Pancreas (tissue), 10 donors: ENCODE measurements around the gene PRSS33. TPM values are rescaled to one million over a fixed set of nuclear protein-coding genes. Genes with fewer than 3 reads are reported as not detected.
A peak's percentile ranks its signal among the peaks of the same experiment; 100 is the strongest.

Experiments
- ATAC-seq, 4 donors: fragments of 200-7000 bp; cut with Tn5 transposase; one replicate each; pipeline versions ENCODE4 v1.8.0 to v1.9.1; 2020; ENCODE audit warnings: mild to moderate bottlenecking in 4 of 4, moderate library complexity in 4 of 4
- DNase-seq, 6 donors: peaks; one replicate each; pipeline ENCODE4 v3.0.0-alpha.2; 2020
- FAIRE-seq: peaks from 2 replicates; lab custom pipeline; 2012; peaks lifted over from hg19 to GRCh38; lab: Jason Lieb, UNC
- H3K27ac ChIP-seq, 4 donors: fragments of 200-600 bp; sonication (generic); 1 replicate in 3 of 4; 2 replicates in 1 of 4; pipeline versions ENCODE4 v1.5.0 to v1.8.0; 2020
- H3K27me3 ChIP-seq, 4 donors: fragments of 200-600 bp; one replicate each; pipeline ENCODE4 v1.8.0; 2021
- H3K36me3 ChIP-seq, 3 donors: fragments of 200-600 bp; sonication (generic) in 1 of 3; one replicate each; pipeline versions ENCODE4 v1.5.0 to v1.8.0; 2020 to 2021
- H3K4me1 ChIP-seq, 3 donors: fragments of 200-600 bp; one replicate each; pipeline ENCODE4 v1.8.0; 2021
- H3K4me3 ChIP-seq, 4 donors: fragments of 200-600 bp; sonication (generic) in 2 of 4; one replicate each; pipeline versions ENCODE4 v1.5.0 to v1.8.0; 2020 to 2021
- H3K9me3 ChIP-seq, 4 donors: fragments of 200-600 bp; one replicate each; pipeline ENCODE4 v1.8.0; 2021
- WGBS, 2 donors: extraction: QIAGEN DNeasy Blood & Tissue Kit; methylation state at CpG; one replicate each; pipeline ENCODE4 v1.1.7; 2013; 5-methylcytosine and 5-hydroxymethylcytosine counted together
- intact Hi-C, 3 donors: fragments of 100-400 bp; cut with DNase I; formaldehyde crosslinking; loops; one replicate each; pipeline versions ENCODE4 v1.11.1 to v1.14.2; 2022
- polyA plus RNA-seq, 2 donors: library from polyadenylated mRNA; stranded (reverse); fragments of 200-250 nt; gene quantifications; one replicate each; pipeline ENCODE4 v1.2.3, GENCODE V29; 2013
- total RNA-seq, 6 donors: library from RNA; stranded (reverse); fragmentation: NEBNext Ultra II Directional in 4 of 6; extraction: Animal tissue kit (Norgen Biotek cat#: 25700) in 4 of 6; gene quantifications; one replicate each; pipeline versions ENCODE4 v1.2.1 to v1.2.4, GENCODE V29; 2021 to 2023
- TF ChIP-seq, protein P1 (sequence below), 4 donors: fragments of 200-600 bp; sonication (generic) in 3 of 4; IDR thresholded peaks; one replicate each; pipeline versions ENCODE4 v1.5.0 to v1.8.0; 2021; ENCODE audit warnings: antibody characterized with exemption in 4 of 4
- donor health status: healthy with polysubstance abuse.
- donor health status: DM: no; HTN: no; CAD: no; lungs with moderate emphysema.
- donor health status: DM: no; HTN: no; CAD: no.
- donor health status: control.
- donor health status: control.
- donor health status: Bipolar disorder and iron deficiency.
- donor health status: DM: yes; HTN: yes; CAD: no.
- donor health status: DM: no; HTN: no; CAD: no.
- donor health status: DM: no; HTN: no; CAD: no.
- donor health status: DM: yes; HTN: yes; CAD: no.

PRSS33 gene
- total and polyA plus RNA-seq, 8 donors: 0.05 TPM; not detected in 7

DNA sequence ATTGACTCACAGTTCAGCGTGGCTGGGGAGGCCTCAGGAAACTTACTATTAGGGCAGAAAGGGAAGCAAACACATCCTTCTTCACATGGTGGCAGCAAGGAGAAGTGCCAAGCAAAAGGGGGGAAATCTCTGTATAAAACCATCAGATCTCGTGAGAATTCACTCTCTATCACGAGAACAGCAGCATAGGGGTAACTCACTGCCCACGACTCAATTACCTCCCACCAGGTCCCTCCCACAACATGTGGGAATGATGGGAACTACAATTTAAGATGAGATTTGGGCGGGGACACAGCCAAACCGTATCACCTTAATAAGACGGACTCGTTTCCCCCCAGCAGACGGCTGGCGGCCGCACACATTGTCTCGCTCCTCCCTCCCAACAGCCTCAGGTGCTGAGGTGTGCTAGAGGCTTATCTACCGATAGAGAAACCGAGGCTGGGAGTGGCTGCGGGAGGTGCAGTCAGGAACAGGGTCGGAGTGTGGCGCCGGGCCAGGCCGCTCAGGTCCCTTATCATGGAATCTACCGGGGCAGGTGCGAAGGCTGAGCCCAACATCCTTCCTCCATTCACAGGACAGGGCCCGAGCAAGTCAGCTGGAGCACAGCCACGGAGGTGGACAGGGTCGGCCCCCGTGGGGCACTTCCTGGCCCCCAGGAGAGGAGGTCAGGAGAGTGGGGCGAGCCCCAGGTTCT, 37.8 kb upstream of the PRSS33 start:
- Histone ChIP-seq H3K4me1 (no peaks in the 10 kb centered on the region), H3K27me3 (no peaks in the 10 kb centered on the region), H3K9me3 (no peaks in the 10 kb centered on the region), H3K36me3 (no peaks in the 10 kb centered on the region), H3K4me3 (no peak overlapping the region), H3K27ac (no peak overlapping the region)
- intact Hi-C loops: no loop called here
- FAIRE-seq: no peak
- WGBS, 2 donors: 59 to 67% methylated on average over 26 of the region's 26 CpGs
- TF ChIP-seq, protein P1, sequence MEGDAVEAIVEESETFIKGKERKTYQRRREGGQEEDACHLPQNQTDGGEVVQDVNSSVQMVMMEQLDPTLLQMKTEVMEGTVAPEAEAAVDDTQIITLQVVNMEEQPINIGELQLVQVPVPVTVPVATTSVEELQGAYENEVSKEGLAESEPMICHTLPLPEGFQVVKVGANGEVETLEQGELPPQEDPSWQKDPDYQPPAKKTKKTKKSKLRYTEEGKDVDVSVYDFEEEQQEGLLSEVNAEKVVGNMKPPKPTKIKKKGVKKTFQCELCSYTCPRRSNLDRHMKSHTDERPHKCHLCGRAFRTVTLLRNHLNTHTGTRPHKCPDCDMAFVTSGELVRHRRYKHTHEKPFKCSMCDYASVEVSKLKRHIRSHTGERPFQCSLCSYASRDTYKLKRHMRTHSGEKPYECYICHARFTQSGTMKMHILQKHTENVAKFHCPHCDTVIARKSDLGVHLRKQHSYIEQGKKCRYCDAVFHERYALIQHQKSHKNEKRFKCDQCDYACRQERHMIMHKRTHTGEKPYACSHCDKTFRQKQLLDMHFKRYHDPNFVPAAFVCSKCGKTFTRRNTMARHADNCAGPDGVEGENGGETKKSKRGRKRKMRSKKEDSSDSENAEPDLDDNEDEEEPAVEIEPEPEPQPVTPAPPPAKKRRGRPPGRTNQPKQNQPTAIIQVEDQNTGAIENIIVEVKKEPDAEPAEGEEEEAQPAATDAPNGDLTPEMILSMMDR (IDR thresholded peaks at IDR 0.05): no peak
- DNase-seq: peak in 1 of 6 donors; percentile 41
- no peak for ATAC-seq

DNA sequence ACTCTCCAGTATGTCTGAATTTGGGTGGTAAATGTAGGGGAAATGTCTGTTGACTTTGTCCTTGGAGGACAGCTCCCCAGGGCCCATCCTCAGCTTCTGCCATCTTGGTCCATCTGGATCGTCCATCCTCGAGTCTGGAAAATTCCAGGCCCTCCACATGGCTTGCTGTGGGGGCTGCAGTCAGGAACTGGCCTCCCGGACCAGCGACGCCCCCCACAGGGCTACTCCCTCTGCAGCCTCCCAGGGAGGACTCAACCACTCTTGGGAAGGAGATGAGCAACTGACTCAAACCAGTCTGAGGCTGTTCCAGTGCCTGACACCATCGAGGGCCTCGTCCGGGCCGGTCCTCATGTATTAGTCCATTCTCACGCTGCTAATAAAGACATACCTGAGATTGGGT, 37.3 kb upstream of the PRSS33 start:
- Histone ChIP-seq H3K4me1 (no peaks in the 10 kb centered on the region), H3K27me3 (no peaks in the 10 kb centered on the region), H3K36me3 (no peaks in the 10 kb centered on the region), H3K4me3 (no peak overlapping the region), H3K27ac (no peak overlapping the region), H3K9me3 (no peaks in the 10 kb centered on the region)
- FAIRE-seq (no peak), ATAC-seq (no peak), DNase-seq (peak in 1 of 6 donors; percentile 24)
- WGBS, 2 donors: 69 to 80% methylated on average over 10 of the region's 10 CpGs
- intact Hi-C loops: no loop called here
- TF ChIP-seq, protein P1 (IDR thresholded peaks at IDR 0.05): no peak

DNA sequence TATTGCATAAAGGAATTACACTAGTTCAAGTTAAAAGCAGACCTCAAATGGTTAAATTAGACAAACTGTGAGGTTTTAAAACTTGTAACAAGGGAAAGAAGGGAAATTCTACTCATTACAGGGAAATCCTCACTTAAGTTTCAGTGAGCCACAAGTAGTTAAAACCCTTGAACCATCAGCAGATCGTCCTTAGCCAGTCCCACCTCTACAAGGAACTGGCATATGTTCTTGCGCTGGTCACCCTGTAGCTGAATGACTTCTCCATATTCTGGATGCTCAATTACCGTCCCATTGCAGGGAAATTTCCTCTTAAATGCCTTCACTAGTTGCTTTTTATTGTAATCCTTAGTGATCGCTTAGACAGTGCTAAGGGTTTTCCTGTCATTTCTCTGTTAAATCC, 35.1 kb upstream of the PRSS33 start:
- intact Hi-C loops: no loop called here
- no peak overlapping the region for H3K27ac ChIP-seq
- DNase-seq: no peak
- no peaks in the 10 kb centered on the region for H3K27me3 ChIP-seq
- no peak for ATAC-seq
- FAIRE-seq: no peak
- TF ChIP-seq, protein P1 (IDR thresholded peaks at IDR 0.05): no peak
- H3K9me3 ChIP-seq: no peaks in the 10 kb centered on the region
- WGBS, 2 donors: 54 to 58% methylated on average over 4 of the region's 4 CpGs
- no peak overlapping the region for H3K4me3 ChIP-seq
- H3K36me3 ChIP-seq: no peaks in the 10 kb centered on the region
- H3K4me1 ChIP-seq: no peaks in the 10 kb centered on the region

DNA sequence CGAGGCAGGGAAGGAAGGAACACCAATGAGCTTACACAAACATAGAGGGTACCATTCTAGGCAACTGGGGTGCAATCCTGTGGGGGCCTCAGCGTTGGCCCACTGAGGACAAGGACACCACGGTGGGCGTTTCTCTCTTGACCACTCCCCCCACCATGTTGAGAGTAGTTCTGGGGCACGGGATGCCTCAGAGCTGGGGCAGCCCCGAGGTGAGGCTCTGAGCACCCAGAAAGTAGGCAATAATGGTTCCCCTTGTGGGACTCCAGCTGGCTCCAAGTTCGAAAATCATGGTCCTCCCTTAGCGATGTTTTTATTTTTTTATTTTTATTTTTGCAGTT, 34.8 kb upstream of the PRSS33 start:
- no peak for FAIRE-seq

More for the DNA sequence above, 34.8 kb upstream of the PRSS33 start:
- DNase-seq (peak in 2 of 6 donors; percentile 11 to 30), ATAC-seq (no peak)
- Histone ChIP-seq H3K9me3 (no peaks in the 10 kb centered on the region), H3K4me1 (no peaks in the 10 kb centered on the region), H3K27ac (no peak overlapping the region), H3K27me3 (no peaks in the 10 kb centered on the region), H3K36me3 (no peaks in the 10 kb centered on the region), H3K4me3 (no peak overlapping the region)
- intact Hi-C loops: no loop called here
- TF ChIP-seq, protein P1 (IDR thresholded peaks at IDR 0.05): no peak
- 48 to 54% methylated on average over 8 of the region's 8 CpGs for WGBS, 2 donors
